SJSA1 (cell line): ENCODE data around the gene TNPO2. TPM values are rescaled to one million over a fixed set of nuclear protein-coding genes. Genes with fewer than 3 reads are reported as not detected.

Source experiments
- DNase-seq, 2 experiments: peaks; one replicate each; pipeline ENCODE4 v3.0.0-alpha.2; 2015 to 2020; ENCODE audit warnings: low spot score in 2 of 2, low read depth in 1 of 2
- H3K27ac ChIP-seq: fragments of 250-450 bp; sonication (Bioruptor Pico); 2 replicates; pipeline ENCODE4 v1.5.1; 2020; ENCODE audit warnings: mild to moderate bottlenecking, moderate library complexity
- H3K27me3 ChIP-seq: fragments of 250-450 bp; sonication (Bioruptor Pico); replicated peaks from 2 replicates; pipeline ENCODE4 v1.5.1; 2020; ENCODE audit warnings: mild to moderate bottlenecking, moderate library complexity
- H3K36me3 ChIP-seq: fragments of 250-450 bp; sonication (Bioruptor Pico); 2 replicates; pipeline ENCODE4 v1.5.1; 2020; ENCODE audit warnings: mild to moderate bottlenecking
- H3K4me1 ChIP-seq: fragments of 250-450 bp; sonication (Bioruptor Pico); replicated peaks from 2 replicates; pipeline ENCODE4 v1.6.1; 2021; ENCODE audit warnings: mild to moderate bottlenecking
- H3K4me3 ChIP-seq: fragments of 250-450 bp; sonication (Bioruptor Pico); 2 replicates; pipeline ENCODE4 v1.5.1; 2020; ENCODE audit warnings: mild to moderate bottlenecking
- H3K9me3 ChIP-seq: fragments of 250-450 bp; sonication (Bioruptor Pico); replicated peaks from 2 replicates; pipeline ENCODE4 v1.5.1; 2020; ENCODE audit warnings: mild to moderate bottlenecking
- total RNA-seq: library from RNA; depleted of rRNA; stranded (reverse); fragments of >200 nt; shearing (Covaris generic); gene quantifications from 2 replicates; pipeline ENCODE4 v1.2.3, GENCODE V29; 2014

Gene TNPO2
- total RNA-seq, 1 experiment from 2014 or later: 25.8 TPM

DNA sequence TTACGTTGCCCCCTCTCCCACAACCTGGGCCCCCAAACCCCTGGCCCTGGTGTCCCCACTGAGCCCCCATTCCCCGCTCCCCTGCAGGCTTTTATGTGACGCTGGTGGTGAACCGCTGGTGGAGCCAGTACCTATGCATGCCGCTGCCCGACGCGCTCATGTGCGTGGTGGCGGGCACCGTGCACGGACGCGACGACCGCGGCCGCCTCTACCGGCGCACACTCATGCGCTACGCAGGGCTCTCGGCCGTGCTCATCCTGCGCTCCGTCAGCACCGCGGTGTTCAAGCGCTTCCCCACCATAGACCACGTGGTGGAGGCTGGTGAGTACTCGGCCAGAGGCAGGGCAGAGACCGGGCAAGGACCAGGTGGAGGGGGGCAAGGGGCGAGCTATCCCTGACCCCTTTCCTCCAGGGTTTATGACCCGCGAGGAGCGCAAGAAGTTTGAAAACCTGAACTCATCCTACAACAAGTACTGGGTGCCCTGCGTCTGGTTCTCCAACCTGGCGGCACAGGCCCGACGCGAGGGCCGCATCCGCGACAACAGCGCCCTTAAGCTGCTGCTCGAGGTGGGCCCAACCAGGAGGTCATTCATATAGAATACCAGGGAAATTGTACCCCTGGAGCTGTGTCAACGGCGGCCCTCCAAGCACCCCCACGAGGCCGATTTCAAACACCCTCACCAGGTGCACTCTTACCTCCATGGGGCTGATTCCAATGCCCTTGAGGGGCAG lies 30.9 kb upstream of the TNPO2 start:
- DNase-seq: no peak
- no peaks in the 10 kb centered on the region for H3K9me3 ChIP-seq
- no peaks in the 10 kb centered on the region for H3K36me3 ChIP-seq
- H3K4me3 ChIP-seq: no peak overlapping the region
- peaks cover 21% of the 10 kb centered on the region for H3K4me1 ChIP-seq
- peaks cover 35% of the 10 kb centered on the region for H3K27me3 ChIP-seq
- no peak overlapping the region for H3K27ac ChIP-seq

DNA sequence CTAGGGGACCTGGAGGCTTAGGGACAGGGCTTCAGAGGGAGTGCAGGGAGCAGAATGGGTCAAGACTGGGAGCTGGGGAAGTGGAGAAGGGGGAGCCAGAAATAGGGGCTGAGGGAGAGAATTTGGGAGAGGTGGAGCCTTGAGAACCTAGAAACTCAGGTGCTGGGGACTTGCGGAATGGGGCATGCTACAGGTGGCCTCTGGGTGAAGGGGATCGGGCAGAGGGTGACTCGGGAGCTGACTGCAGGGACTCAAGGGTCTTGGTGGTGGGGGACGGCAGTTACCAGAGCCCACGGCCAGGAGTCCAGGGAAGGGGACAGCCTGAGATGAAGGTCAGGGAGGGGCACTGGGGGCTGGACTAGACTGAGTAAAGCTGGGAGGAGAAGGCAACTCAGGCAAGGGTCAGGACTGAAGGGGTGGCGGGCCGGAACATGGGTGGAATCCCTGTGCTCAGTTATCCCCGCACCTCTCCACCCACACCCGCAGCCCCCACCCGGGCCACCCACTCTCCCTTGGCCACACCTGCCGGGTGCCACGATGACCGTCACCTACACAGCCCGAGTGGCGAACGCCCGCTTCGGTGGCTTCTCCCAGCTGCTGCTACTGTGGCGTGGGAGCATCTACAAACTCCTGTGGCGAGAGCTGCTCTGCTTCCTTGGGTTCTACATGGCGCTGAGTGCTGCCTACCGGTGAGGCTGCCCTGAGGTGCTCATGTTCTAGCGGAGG lies 28.5 kb upstream of the TNPO2 start:
- DNase-seq: no peak
- H3K27me3 ChIP-seq: peaks cover 35% of the 10 kb centered on the region
- H3K4me1 ChIP-seq: peaks cover 15% of the 10 kb centered on the region
- peaks cover 6% of the 10 kb centered on the region for H3K36me3 ChIP-seq
- no peaks in the 10 kb centered on the region for H3K9me3 ChIP-seq
- H3K27ac ChIP-seq: no peak overlapping the region
- no peak overlapping the region for H3K4me3 ChIP-seq

DNA sequence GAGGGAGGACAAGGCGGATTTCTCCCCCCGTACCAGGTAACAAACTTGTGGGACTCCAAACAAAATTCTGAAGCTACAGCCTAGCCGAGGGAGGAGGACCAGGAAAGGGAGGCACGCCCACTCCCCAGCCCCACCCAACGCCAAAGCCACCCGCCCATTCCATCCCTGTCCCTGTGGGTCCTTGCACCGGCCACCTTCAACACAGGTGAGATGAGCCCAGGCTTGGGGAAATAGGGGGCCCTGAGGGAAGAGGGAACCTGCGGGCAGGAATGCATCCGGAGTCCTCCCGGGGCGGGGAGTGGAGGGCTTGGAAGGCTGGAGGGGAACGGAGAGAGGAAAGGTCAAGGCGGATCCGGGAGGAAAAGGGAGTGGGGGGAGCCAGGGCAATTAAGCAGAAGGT lies 27.9 kb upstream of the TNPO2 start, which contains the start of gene BEST2:
TSS of gene BEST2 (plus strand) at position 157 of the 400 bp plus-strand sequence. CDS start 802 bp downstream, outside the sequence.
- Histone ChIP-seq H3K27me3 (peaks cover 35% of the 10 kb centered on the region), H3K36me3 (peaks cover 10% of the 10 kb centered on the region), H3K4me3 (no peak within 1 kb of the TSS), H3K4me1 (peaks cover 15% of the 10 kb centered on the region), H3K27ac (no peak within 1 kb of the TSS), H3K9me3 (no peaks in the 10 kb centered on the region)
- no peak for DNase-seq

DNA sequence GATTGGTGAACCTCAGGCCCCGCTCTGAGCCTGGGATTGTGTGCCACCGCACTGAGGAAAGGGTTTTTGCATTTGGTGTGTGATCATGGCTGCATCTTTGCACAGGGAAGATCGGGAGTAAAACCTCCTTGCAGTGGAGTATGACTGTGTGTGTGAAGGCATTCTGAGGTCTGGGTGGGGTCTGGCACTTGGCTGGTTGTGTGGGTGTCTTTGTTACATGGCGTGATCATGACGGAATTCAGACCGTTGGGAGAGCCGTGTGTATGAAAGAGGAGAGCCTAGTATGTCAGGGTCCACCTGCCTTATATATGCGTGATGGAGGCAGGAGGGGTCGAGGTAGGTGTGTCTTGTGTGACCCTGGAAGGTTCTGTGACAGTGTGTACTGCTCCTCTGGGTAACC lies 27.1 kb upstream of the TNPO2 start:
- H3K27ac ChIP-seq: no peak overlapping the region
- peaks cover 35% of the 10 kb centered on the region for H3K27me3 ChIP-seq
- H3K9me3 ChIP-seq: no peaks in the 10 kb centered on the region
- DNase-seq: no peak
- H3K4me3 ChIP-seq: no peak overlapping the region
- H3K36me3 ChIP-seq: peaks cover 18% of the 10 kb centered on the region
- H3K4me1 ChIP-seq: peaks cover 15% of the 10 kb centered on the region

DNA sequence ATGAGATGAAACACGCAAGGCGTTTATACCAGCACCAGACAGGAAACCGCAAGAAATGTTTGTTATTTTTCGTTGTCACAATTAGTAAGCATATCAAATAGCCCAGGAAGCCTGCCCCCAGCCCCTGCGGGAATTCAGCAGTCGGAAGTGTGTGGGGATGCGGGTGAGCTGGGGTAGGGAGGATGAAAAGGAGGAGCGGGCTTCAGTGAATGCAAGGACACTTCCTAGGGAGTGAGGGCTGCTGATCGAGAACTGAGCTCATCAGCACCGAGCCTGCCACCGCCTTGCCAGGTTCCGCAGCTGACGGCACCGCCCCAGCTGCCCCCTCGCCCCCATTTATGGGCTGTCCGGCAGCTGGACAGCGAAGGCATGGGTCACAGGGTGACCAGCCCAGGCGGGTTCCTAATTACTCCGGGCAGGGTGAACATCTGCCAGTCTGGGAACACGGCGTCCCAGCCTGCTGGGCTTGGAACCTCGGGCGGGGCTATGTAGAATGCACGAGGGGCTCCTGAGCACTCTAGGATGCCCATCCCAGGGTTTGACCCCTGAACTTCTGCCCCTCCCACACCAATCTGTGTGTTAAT lies 26.3 kb upstream of the TNPO2 start:
- Histone ChIP-seq H3K27me3 (peaks cover 35% of the 10 kb centered on the region), H3K9me3 (no peaks in the 10 kb centered on the region), H3K4me1 (peaks cover 15% of the 10 kb centered on the region), H3K36me3 (peaks cover 26% of the 10 kb centered on the region), H3K4me3 (no peak overlapping the region), H3K27ac (no peak overlapping the region)
- peak in 1 of 2 experiments; percentile 33 for DNase-seq

DNA sequence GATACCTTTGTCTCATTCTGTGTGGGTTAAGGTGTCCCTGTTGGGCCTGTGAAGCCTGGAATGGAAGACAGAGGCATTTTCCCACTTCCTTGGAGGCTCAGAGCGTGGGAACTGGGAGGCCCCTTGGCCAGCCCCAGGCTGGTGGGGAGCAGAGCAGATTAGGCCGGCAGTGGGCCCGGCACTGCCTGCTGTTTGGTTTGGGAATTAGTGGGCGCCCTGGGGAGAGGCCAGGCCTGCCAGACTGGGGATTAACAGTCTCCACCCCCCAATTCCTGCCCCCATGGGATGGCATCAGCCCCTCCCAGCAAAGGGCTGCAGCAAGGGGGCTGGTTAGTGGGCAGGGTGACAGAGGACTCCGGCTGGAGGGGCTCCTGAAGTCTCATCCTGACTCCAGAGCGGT lies 24.8 kb upstream of the TNPO2 start:
- H3K4me3 ChIP-seq: no peak overlapping the region
- H3K27me3 ChIP-seq: peaks cover 32% of the 10 kb centered on the region
- no peak overlapping the region for H3K27ac ChIP-seq
- H3K36me3 ChIP-seq: peaks cover 35% of the 10 kb centered on the region
- no peaks in the 10 kb centered on the region for H3K9me3 ChIP-seq
- DNase-seq: no peak
- peaks cover 15% of the 10 kb centered on the region for H3K4me1 ChIP-seq

DNA sequence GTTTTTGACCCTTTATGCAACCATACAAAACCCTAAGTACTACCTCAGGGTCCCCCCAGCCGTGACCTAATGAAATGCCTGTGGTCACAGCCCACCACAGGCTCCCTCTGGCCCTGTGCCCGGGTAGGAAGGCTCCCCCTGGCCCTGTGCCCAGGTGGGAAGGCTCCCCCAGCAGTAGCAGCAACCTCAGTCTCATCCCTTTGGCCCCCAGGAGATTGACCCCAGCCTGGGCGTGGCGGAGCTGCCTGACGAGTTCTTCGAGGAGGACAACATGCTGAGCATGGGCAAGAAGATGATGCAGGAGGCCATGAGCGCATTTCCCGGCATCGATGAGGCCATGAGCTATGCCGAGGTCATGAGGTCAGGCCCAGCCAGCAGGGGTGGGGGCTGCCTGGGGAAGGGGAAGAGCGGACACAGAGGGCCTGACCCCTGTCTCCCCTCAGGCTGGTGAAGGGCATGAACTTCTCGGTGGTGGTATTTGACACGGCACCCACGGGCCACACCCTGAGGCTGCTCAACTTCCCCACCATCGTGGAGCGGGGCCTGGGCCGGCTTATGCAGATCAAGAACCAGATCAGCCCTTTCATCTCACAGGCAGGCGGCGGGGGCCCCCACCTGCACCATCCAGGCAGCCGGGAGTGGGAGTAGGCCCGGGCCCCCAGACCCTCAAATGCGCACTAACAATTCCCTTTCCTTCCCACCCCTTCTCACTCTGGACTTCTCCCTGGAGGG lies 21.6 kb upstream of the TNPO2 start:
- no peak for DNase-seq
- Histone ChIP-seq H3K36me3 (peaks cover 51% of the 10 kb centered on the region), H3K27ac (no peak overlapping the region), H3K9me3 (no peaks in the 10 kb centered on the region), H3K27me3 (peaks cover 5% of the 10 kb centered on the region), H3K4me1 (peaks cover 10% of the 10 kb centered on the region), H3K4me3 (no peak overlapping the region)

DNA sequence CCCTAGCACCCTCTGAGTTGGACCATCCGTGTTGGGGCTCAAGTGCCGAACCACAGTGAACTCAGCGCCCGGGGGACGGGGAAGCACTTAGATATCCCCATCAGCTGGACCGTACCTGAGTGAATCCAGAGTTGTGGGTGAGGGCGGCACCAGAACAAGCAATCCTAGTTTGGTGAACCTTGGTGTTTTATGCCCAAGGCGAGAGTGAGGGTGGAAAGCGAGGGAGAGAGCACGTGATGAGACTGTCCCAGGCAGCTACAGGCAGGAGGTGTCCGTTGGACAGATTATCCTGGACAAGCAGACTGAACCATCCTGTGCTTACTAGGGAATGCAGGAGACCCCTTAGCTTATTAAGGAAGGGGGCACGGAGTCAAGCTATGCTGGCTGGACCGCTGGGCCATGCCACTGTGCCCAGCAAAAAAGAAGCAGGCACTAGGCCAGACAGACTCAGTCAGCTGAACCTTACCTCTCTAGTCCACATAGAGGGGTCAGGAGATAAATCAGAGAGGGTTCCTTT lies 14.2 kb upstream of the TNPO2 start:
- Histone ChIP-seq H3K4me3 (peak overlapping the region; percentile 66), H3K27ac (peak overlapping the region; percentile 99; the same call in 1 of the 2 replicates), H3K4me1 (peaks cover 22% of the 10 kb centered on the region), H3K27me3 (no peaks in the 10 kb centered on the region), H3K36me3 (peaks cover 47% of the 10 kb centered on the region), H3K9me3 (no peaks in the 10 kb centered on the region)
- DNase-seq: no peak

DNA sequence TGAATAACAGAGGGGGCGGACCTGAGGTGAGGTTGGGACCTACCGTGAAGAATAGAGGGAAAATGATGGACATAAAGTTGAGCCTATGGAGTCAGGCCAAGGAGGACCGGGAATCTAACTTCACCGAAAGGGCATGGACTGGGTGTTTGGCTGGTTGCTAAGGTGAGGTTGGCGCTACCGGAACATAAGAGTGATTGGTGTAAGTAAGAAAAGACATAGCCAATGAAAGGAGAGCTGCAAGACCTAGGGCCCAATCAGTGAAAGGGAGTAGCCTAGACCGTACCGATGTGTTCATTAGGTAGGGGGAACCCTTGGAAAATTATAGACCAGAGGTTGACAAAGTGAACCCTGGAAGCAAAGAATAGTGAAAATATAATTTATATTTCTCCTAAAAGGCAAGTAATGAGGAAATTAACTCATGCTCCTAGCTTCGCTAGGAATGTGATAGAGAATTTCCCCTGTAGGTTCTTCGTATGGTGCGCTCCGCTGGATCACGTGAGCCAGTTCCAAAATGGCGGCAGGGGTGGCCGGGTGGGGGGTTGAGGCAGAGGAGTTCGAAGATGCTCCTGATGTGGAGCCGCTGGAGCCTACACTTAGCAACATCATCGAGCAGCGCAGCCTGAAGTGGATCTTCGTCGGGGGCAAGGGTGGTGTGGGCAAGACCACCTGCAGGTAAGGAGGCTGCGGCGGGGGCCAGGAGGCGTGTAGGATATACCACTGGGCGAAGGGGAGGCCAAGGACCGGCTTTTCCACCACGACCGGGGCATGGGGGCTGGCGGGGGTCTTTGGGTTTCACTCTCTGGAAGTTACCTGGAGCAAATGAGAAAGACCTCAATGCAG lies 13.5 kb upstream of the TNPO2 start, which contains the start of gene GET3:
TSS of gene GET3 (plus strand) at position 503 of the 840 bp plus-strand sequence. CDS start at position 512, 9 bp downstream.
- DNase-seq: peak; percentile 96 to 98
- no peaks in the 10 kb centered on the region for H3K9me3 ChIP-seq
- peaks cover 51% of the 10 kb centered on the region for H3K36me3 ChIP-seq
- peak within 1 kb of the TSS; percentile 66 for H3K4me3 ChIP-seq
- peak within 1 kb of the TSS; percentile 99 for H3K27ac ChIP-seq
- no peaks in the 10 kb centered on the region for H3K27me3 ChIP-seq
- H3K4me1 ChIP-seq: peaks cover 25% of the 10 kb centered on the region

DNA sequence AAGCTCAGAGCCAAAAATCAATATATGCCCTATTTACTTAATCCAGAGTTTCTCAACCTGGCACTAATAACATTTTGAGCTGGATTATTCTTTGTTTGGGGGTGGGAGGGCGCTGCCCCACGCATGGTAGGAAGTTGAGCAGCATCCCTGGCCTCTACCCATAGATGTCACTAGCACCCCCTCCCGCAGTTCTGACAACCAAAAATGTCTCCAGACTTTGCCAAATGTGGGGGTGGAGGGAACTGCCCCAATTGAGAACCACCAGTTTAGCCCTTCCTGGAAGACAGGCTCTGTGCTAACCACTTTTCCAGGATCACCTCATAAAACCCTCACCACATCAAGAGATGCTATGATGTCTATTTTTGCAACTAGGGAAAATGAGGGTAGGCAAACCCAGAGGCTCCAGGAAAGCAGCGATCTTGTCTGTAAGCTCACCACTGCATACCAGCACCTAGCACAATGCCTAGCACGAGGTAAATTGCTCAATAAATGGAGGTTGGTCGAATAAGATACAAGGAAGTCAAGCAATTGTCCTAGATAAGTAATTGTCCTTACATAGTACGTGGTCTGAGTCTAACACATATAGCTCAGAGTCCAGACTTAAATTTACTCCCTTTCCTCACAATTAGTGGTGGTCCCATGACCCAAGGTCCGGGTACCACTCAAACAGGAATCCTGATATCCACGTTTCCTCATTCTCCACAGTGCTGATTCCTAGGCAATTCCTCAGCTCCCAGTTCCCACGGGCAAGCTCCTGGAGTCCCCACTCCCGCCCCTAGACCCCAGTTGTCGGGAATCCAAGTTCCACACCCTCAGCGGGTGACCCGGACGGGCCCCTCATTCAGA lies 9.9 kb upstream of the TNPO2 start:
- DNase-seq: peak in 1 of 2 experiments; percentile 54
- H3K4me1 ChIP-seq: peaks cover 25% of the 10 kb centered on the region
- H3K27ac ChIP-seq: peak overlapping the region; percentile 90
- H3K9me3 ChIP-seq: no peaks in the 10 kb centered on the region
- peak overlapping the region; percentile 99 for H3K4me3 ChIP-seq
- H3K36me3 ChIP-seq: peaks cover 60% of the 10 kb centered on the region
- H3K27me3 ChIP-seq: no peaks in the 10 kb centered on the region

DNA sequence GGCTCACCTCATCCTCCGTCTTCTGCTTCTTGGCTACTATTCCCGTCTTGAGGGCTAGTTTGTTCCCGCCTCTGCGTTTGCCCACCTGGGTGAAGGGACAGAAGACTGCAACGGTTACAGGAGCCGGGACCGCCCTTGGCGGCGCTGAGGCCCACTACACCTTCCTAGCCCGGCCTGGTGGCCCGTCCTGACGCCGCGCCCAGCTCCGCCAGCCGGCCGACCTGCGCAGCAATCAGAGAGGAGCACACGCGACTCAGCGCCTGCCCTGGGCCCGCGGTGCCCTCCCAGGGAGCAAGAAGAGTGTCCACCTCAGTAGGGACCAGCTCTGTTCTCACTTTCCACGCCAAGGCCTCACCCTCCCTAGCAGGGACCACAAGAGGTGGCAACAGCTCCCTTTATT lies 7.6 kb upstream of the TNPO2 start:
- no peak for DNase-seq
- Histone ChIP-seq H3K27ac (no peak overlapping the region), H3K4me3 (no peak overlapping the region), H3K9me3 (no peaks in the 10 kb centered on the region), H3K36me3 (peaks cover 69% of the 10 kb centered on the region), H3K27me3 (no peaks in the 10 kb centered on the region), H3K4me1 (peaks cover 13% of the 10 kb centered on the region)

DNA sequence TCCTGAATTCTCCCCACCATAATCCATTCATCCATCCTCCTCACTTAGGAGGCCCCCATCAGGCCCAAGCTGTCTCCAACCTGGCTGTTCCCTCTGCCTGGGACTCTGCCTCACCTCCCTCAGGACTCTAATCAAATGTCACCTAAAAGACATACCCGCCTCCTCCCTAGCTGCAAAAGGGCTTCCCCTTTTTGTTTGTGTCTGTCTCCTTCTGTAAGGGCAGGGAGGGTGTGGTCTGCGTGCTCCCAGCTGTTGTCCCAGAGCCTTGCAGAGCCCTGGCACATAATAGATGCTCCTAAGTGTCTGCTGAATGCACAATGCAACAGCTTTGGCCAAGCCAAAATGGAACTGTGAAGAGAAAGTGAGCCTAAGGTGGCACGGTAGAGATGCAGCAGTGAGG lies 6.3 kb upstream of the TNPO2 start:
- Histone ChIP-seq H3K9me3 (no peaks in the 10 kb centered on the region), H3K36me3 (peaks cover 69% of the 10 kb centered on the region), H3K27me3 (no peaks in the 10 kb centered on the region), H3K4me1 (peaks cover 12% of the 10 kb centered on the region), H3K4me3 (no peak overlapping the region), H3K27ac (no peak overlapping the region)
- no peak for DNase-seq
